ENCODE measurements around the gene SAMHD1.

- no peak for TF ChIP-seq POLR2AphosphoS5 (IDR thresholded peaks at IDR 0.05; ENCODE audit: low read depth, low read length)
- no peak for TF ChIP-seq BRCA1 (IDR thresholded peaks at IDR 0.05; ENCODE audit: low read depth, low read length)
- TF ChIP-seq TAF1 (IDR thresholded peaks at IDR 0.05; ENCODE audit: low read depth, low read length), result no peak
- no peak for TF ChIP-seq JUND (IDR thresholded peaks at IDR 0.05; ENCODE audit: low read length)
- TF ChIP-seq CTCF (IDR thresholded peaks at IDR 0.05; ENCODE audit: control extremely low read depth in 1 of 3, insufficient read depth in 1 of 3, low read depth in 1 of 3, low read length in 3 of 3), result no peak
Measured at GRCh38 chr20:36850759-36851158, 100.7 kb downstream of the SAMHD1 start.
